Stimulated activated naive CD8-positive, alpha-beta T cell treated with anti-CD3 and anti-CD28 coated beads, Interleukin-15, amount 100 ng/mL, for 72 hours (primary cell): ENCODE measurements around the gene ACP4.
A peak's percentile ranks its signal among the peaks of the same experiment; 100 is the strongest.

Experiments used
- ATAC-seq: fragments of 150-1000 bp; cut with Tn5 transposase; 2 replicates; pipeline ENCODE4 v1.10.0; 2021; ENCODE audit warnings: mild to moderate bottlenecking, moderate library complexity
- DNase-seq, 2 donors: peaks; one replicate each; pipeline ENCODE4 v3.0.0; 2021 to 2022
- H3K27ac Mint-ChIP-seq, 2 donors: one replicate each; pipeline ENCODE4 v1.8.0; 2022; ENCODE audit warnings: mild to moderate bottlenecking in 2 of 2, mixed read lengths in 2 of 2, moderate library complexity in 2 of 2
- H3K27me3 Mint-ChIP-seq: one replicate; pipeline ENCODE4 v1.8.0; 2022; ENCODE audit warnings: mixed read lengths
- H3K4me1 Mint-ChIP-seq: one replicate; pipeline ENCODE4 v1.8.0; 2022; ENCODE audit warnings: mild to moderate bottlenecking, mixed read lengths
- H3K4me3 Mint-ChIP-seq, 2 donors: one replicate each; pipeline ENCODE4 v1.8.0; 2022; ENCODE audit warnings: mild to moderate bottlenecking in 2 of 2, mixed read lengths in 2 of 2, moderate library complexity in 1 of 2
- H3K9me3 Mint-ChIP-seq, 2 donors: one replicate each; pipeline ENCODE4 v1.8.0; 2022; ENCODE audit warnings: mixed read lengths in 2 of 2

ACP4 gene

GRCh38 chr19:50790922-50791467 is 780 bp downstream of the ACP4 start:
- Mint-ChIP-seq H3K4me3 (no peak overlapping the region), H3K27ac (peak overlapping the region in 1 of 2 donors; percentile 31), H3K9me3 (no peaks in the 10 kb centered on the region), H3K27me3 (no peaks in the 10 kb centered on the region), H3K4me1 (peaks cover 13% of the 10 kb centered on the region)
- no peak for DNase-seq
- no peak for ATAC-seq

- Mint-ChIP-seq H3K27me3 (no peaks in the 10 kb centered on the region), H3K4me1 (peaks cover 13% of the 10 kb centered on the region), H3K27ac (no peak overlapping the region), H3K9me3 (no peaks in the 10 kb centered on the region), H3K4me3 (no peak overlapping the region)
- ATAC-seq: peak; percentile 0
- no peak for DNase-seq
These were observed 1.5 kb downstream of the ACP4 start for GRCh38 chr19:50791594-50792271.

GRCh38 chr19:50792272-50793250 is 2.3 kb downstream of the ACP4 start:
- Mint-ChIP-seq H3K27me3 (no peaks in the 10 kb centered on the region), H3K4me3 (no peak overlapping the region), H3K27ac (peak overlapping the region in 1 of 2 donors; percentile 68), H3K9me3 (no peaks in the 10 kb centered on the region), H3K4me1 (peaks cover 19% of the 10 kb centered on the region)
- DNase-seq (no peak), ATAC-seq (peak; percentile 6)

DNA sequence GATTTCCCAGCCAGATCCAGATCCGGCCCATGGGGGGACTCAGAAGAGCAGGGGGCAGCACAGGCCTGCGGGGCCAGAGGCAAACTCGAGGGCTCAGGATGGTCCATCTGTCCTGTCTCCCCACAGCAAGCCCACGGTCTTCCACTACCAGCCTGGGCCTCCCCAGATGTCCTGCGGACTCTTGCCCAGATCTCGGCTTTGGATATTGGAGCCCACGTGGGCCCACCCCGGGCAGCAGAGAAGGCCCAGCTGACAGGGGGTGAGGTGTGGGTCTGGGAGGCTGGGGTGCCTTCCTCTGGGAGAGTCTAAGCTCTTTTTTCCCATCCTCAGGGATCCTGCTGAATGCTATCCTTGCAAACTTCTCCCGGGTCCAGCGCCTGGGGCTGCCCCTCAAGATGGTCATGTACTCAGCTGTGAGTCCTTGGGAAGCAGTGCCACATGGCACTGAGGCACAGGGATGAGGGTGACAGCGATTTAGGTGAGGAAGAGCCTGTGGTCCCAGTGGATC is 3.4 kb downstream of the ACP4 start:
- H3K27ac Mint-ChIP-seq: no peak overlapping the region
- DNase-seq (no peak), ATAC-seq (no peak)
- H3K27me3 Mint-ChIP-seq: no peaks in the 10 kb centered on the region
- no peak overlapping the region for H3K4me3 Mint-ChIP-seq
- peaks cover 26% of the 10 kb centered on the region for H3K4me1 Mint-ChIP-seq
- H3K9me3 Mint-ChIP-seq: no peaks in the 10 kb centered on the region

DNA sequence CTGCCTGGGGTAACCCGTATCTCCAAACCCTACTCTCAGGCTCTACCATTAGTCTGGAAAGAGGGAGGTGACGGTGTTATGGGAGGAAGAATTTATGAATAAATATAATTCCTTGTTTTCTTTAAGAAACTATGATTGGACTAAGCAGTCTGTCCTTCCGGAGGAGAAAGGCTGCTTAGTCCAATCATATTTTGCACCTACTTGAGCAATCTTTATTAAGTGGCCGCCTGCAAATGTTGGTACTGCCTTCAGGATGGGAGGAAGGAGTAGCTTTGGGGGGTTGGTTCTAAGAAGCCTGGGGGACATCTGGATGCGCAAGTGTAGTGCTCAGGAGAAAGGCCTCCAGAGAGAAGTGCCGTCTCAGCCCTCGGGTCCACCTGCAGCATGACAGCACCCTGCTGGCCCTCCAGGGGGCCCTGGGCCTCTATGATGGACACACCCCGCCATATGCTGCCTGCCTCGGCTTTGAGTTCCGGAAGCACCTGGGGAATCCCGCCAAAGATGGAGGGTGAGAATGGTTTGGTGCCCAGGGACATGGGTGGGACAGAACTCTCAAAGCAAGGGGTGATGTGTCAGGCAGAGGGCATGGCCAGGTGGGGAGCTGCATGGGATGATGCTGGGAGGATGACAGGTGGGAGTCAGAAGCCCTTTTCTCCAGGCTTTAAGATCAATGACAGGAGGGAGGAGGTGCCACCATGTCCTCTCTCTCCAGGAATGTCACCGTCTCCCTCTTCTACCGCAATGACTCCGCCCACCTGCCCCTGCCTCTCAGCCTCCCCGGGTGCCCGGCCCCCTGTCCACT is 4.1 kb downstream of the ACP4 start:
- H3K4me3 Mint-ChIP-seq: no peak overlapping the region
- H3K27me3 Mint-ChIP-seq: no peaks in the 10 kb centered on the region
- H3K9me3 Mint-ChIP-seq: no peaks in the 10 kb centered on the region
- ATAC-seq (peak; percentile 50), DNase-seq (peak in 1 of 2 donors; percentile 56)
- peak overlapping the region; percentile 59 to 65 for H3K27ac Mint-ChIP-seq
- H3K4me1 Mint-ChIP-seq: peaks cover 26% of the 10 kb centered on the region

GRCh38 chr19:50794876-50795663 is 4.9 kb downstream of the ACP4 start:
- ATAC-seq (peak; percentile 28), DNase-seq (peak in 1 of 2 donors; percentile 37)
- peaks cover 29% of the 10 kb centered on the region for H3K4me1 Mint-ChIP-seq
- H3K27ac Mint-ChIP-seq: peak overlapping the region in 1 of 2 donors; percentile 59
- no peaks in the 10 kb centered on the region for H3K27me3 Mint-ChIP-seq
- peak overlapping the region in 1 of 2 donors; percentile 34 for H3K4me3 Mint-ChIP-seq
- no peaks in the 10 kb centered on the region for H3K9me3 Mint-ChIP-seq

GRCh38 chr19:50795664-50796073 is 5.5 kb downstream of the ACP4 start:
- ATAC-seq (no peak), DNase-seq (no peak)
- H3K4me3 Mint-ChIP-seq: no peak overlapping the region
- no peaks in the 10 kb centered on the region for H3K9me3 Mint-ChIP-seq
- peaks cover 33% of the 10 kb centered on the region for H3K4me1 Mint-ChIP-seq
- no peaks in the 10 kb centered on the region for H3K27me3 Mint-ChIP-seq
- H3K27ac Mint-ChIP-seq: no peak overlapping the region

DNA sequence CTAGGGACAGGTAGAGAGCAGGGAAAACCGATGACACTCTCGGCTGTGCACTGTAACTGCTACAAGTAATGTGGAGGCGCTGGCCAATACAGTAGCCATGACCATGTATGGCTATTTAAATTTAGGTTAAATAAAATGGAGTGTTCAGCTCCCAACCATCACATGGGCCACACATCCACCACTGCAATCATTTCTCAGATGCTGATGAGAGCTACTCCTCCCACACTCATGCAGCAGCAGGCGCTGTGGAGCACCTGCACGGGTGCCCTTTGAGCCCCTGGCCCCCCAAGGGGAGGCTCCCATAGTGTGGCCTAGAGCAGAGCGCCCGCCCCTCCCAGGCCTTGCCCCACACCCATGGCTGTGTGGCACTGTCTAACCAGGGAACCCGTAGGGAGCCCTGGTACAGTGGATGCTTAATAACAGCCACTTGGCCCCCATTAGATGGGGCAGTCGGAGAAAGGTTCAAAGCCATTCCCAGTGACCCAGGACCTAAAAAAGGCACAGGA is 6.0 kb downstream of the ACP4 start:
- Mint-ChIP-seq H3K9me3 (no peaks in the 10 kb centered on the region), H3K27ac (no peak overlapping the region), H3K4me1 (peaks cover 37% of the 10 kb centered on the region), H3K27me3 (no peaks in the 10 kb centered on the region), H3K4me3 (no peak overlapping the region)
- peak; percentile 15 for ATAC-seq
- DNase-seq: no peak

- H3K27me3 Mint-ChIP-seq: no peaks in the 10 kb centered on the region
- DNase-seq: no peak
- H3K4me1 Mint-ChIP-seq: peaks cover 44% of the 10 kb centered on the region
- peak overlapping the region in 1 of 2 donors; percentile 59 for H3K27ac Mint-ChIP-seq
- ATAC-seq: no peak
- H3K4me3 Mint-ChIP-seq: no peak overlapping the region
- no peaks in the 10 kb centered on the region for H3K9me3 Mint-ChIP-seq
These were observed 6.6 kb downstream of the ACP4 start for GRCh38 chr19:50796634-50797428.

- DNase-seq (no peak), ATAC-seq (no peak)
- H3K4me1 Mint-ChIP-seq: peaks cover 50% of the 10 kb centered on the region
- H3K27ac Mint-ChIP-seq: peak overlapping the region in 1 of 2 donors; percentile 86
- no peaks in the 10 kb centered on the region for H3K9me3 Mint-ChIP-seq
- no peaks in the 10 kb centered on the region for H3K27me3 Mint-ChIP-seq
- H3K4me3 Mint-ChIP-seq: no peak overlapping the region
These were observed 7.2 kb downstream of the ACP4 start for GRCh38 chr19:50797429-50797780.

- H3K27ac Mint-ChIP-seq: peak overlapping the region in 1 of 2 donors; percentile 86
- DNase-seq (no peak), ATAC-seq (no peak)
- no peaks in the 10 kb centered on the region for H3K9me3 Mint-ChIP-seq
- no peak overlapping the region for H3K4me3 Mint-ChIP-seq
- peaks cover 56% of the 10 kb centered on the region for H3K4me1 Mint-ChIP-seq
- H3K27me3 Mint-ChIP-seq: no peaks in the 10 kb centered on the region
These were observed 7.8 kb downstream of the ACP4 start for GRCh38 chr19:50797781-50798658.

- no peak for ATAC-seq
- no peaks in the 10 kb centered on the region for H3K9me3 Mint-ChIP-seq
- no peak overlapping the region for H3K4me3 Mint-ChIP-seq
- peaks cover 61% of the 10 kb centered on the region for H3K4me1 Mint-ChIP-seq
- no peak for DNase-seq
- H3K27me3 Mint-ChIP-seq: no peaks in the 10 kb centered on the region
- H3K27ac Mint-ChIP-seq: peak overlapping the region in 1 of 2 donors; percentile 42
These were observed 8.7 kb downstream of the ACP4 start for GRCh38 chr19:50798659-50799546.
